ENCODE results near the gene AMH. TPM values are rescaled to one million over a fixed set of nuclear protein-coding genes. Genes with fewer than 3 reads are reported as not detected.

AMH gene
- total RNA-seq, 1 donor from 2014 or later, result 6.1 TPM

- Histone ChIP-seq H3K27me3 (no peaks in the 10 kb centered on the region), H3K27ac (no peak overlapping the region)
Measured at GRCh38 chr19:2230807-2231533, 18.2 kb upstream of the AMH start.

GRCh38 chr19:2231621-2232221 lies 17.4 kb upstream of the AMH start:
- no peak for DNase-seq
- intact Hi-C loops (cut with DNase I), result no loop called here
- H3K4me1 ChIP-seq, result peaks cover 7% of the 10 kb centered on the region
- TF ChIP-seq CTCF (IDR thresholded peaks at IDR 0.05), result no peak
- H3K36me3 ChIP-seq, result peaks cover 55% of the 10 kb centered on the region
- H3K27ac ChIP-seq, result no peak overlapping the region
- no peak for ATAC-seq
- H3K9me3 ChIP-seq, result no peaks in the 10 kb centered on the region
- no peak overlapping the region for H3K4me3 ChIP-seq
- H3K27me3 ChIP-seq, result no peaks in the 10 kb centered on the region

More at GRCh38 chr19:2230807-2231533, 18.2 kb upstream of the AMH start:
- Histone ChIP-seq H3K36me3 (peaks cover 63% of the 10 kb centered on the region), H3K4me1 (peaks cover 7% of the 10 kb centered on the region), H3K9me3 (no peaks in the 10 kb centered on the region), H3K4me3 (no peak overlapping the region)
- TF ChIP-seq CTCF (IDR thresholded peaks at IDR 0.05), result no peak
- intact Hi-C loops (cut with DNase I), result no loop called here
- ATAC-seq (no peak), DNase-seq (no peak)

GRCh38 chr19:2232286-2233151 lies 16.6 kb upstream of the AMH start:
- ATAC-seq, result no peak
- no peak for TF ChIP-seq CTCF (IDR thresholded peaks at IDR 0.05)
- Histone ChIP-seq H3K36me3 (peaks cover 50% of the 10 kb centered on the region), H3K9me3 (no peaks in the 10 kb centered on the region), H3K4me1 (peaks cover 11% of the 10 kb centered on the region), H3K4me3 (no peak overlapping the region), H3K27ac (no peak overlapping the region), H3K27me3 (no peaks in the 10 kb centered on the region)
- intact Hi-C loops (cut with DNase I), result no loop called here
- DNase-seq, result no peak

- DNase-seq, result no peak
- Histone ChIP-seq H3K4me3 (no peak overlapping the region), H3K9me3 (no peaks in the 10 kb centered on the region), H3K27me3 (no peaks in the 10 kb centered on the region), H3K4me1 (peaks cover 24% of the 10 kb centered on the region), H3K27ac (no peak overlapping the region), H3K36me3 (peaks cover 42% of the 10 kb centered on the region)
- intact Hi-C loops (cut with DNase I), result no loop called here
- ATAC-seq, result no peak
- TF ChIP-seq CTCF (IDR thresholded peaks at IDR 0.05), result no peak
Measured at GRCh38 chr19:2233601-2234280, 15.4 kb upstream of the AMH start.

GRCh38 chr19:2234996-2235380 lies 14.1 kb upstream of the AMH start:
- intact Hi-C loops (cut with DNase I), result loop anchor here (5.0 kb wide), 1 partner anchor 37 kb away; no protein-coding TSS in a partner anchor
- DNase-seq (no peak), ATAC-seq (no peak)
- Histone ChIP-seq H3K27me3 (no peaks in the 10 kb centered on the region), H3K4me3 (peak overlapping the region; percentile 90), H3K27ac (peak overlapping the region; percentile 99), H3K9me3 (no peaks in the 10 kb centered on the region), H3K4me1 (peaks cover 34% of the 10 kb centered on the region), H3K36me3 (peaks cover 31% of the 10 kb centered on the region)
- no peak for TF ChIP-seq CTCF (IDR thresholded peaks at IDR 0.05)

Measured in upper lobe of right lung (tissue), 1 donor.